Measurements from ENCODE around the gene PLAAT1.

Gene PLAAT1

DNA sequence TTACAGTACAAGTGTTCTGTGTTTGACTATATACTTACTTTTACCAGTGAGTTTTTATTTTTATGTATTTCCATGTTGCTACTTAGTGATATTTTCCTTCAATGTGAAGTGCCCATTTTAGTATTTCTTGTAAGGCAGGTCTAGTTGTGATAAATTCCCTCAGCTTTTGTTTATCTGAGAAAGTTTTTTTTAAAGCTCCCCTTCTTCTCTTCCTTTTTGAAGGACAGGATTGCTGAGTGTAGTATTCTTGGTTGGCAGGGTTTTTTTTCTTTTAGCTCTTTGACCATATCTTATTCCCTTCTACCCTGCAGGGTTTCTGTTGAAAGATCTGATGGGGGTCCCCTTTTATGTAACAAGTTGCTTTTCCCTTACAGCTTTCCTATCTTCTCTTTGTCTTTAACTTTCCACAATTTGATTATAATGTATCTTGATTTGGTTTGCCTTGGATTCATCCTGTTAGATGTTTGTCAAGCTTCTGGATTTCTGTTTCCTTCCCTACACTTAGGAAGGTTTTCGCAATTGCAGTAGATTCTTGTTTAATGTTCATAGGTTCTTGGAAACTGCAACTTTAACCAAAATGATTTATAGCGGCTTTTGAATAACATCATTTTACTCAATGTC, 7.9 kb downstream of the PLAAT1 start:
- Histone ChIP-seq H3K4me1 (no peaks in the 10 kb centered on the region), H4K20me1 (no peaks in the 10 kb centered on the region), H3K27ac (no peak overlapping the region), H3K27me3 (no peaks in the 10 kb centered on the region), H3K9me3 (peaks cover 38% of the 10 kb centered on the region), H3K4me2 (no peak overlapping the region), H3K9ac (no peak overlapping the region), H3K36me3 (no peaks in the 10 kb centered on the region), H3K4me3 (no peak overlapping the region)
- no peak for TF ChIP-seq Cebpa-rat (IDR thresholded peaks at IDR 0.05)

DNA sequence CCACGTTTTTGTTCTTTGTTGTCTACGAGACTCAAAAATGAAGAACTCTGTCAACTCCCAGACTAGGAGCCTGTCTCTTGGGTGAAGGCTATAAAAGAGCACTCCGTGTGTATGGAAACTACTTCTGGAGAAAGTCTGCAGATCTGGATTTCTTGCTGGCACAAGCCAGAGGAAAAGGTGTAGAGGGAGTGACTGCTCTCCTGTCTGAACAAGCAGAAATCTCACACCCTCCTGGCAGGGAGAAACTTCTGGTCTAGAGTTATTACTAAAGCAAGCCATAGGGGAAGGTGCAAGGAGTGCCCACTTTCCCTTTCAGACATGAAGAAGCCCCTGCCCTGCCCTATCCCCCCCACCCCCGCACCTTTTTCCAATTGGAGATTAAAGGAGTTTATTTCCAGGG, 9.5 kb downstream of the PLAAT1 start:
- H3K4me2 ChIP-seq, result no peak overlapping the region
- no peak overlapping the region for H3K27ac ChIP-seq
- H3K4me3 ChIP-seq, result no peak overlapping the region
- no peaks in the 10 kb centered on the region for H3K27me3 ChIP-seq
- H3K9me3 ChIP-seq, result peaks cover 38% of the 10 kb centered on the region
- no peak for TF ChIP-seq Cebpa-rat (IDR thresholded peaks at IDR 0.05)
- H3K4me1 ChIP-seq, result no peaks in the 10 kb centered on the region
- no peaks in the 10 kb centered on the region for H4K20me1 ChIP-seq
- no peaks in the 10 kb centered on the region for H3K36me3 ChIP-seq
- no peak overlapping the region for H3K9ac ChIP-seq

DNA sequence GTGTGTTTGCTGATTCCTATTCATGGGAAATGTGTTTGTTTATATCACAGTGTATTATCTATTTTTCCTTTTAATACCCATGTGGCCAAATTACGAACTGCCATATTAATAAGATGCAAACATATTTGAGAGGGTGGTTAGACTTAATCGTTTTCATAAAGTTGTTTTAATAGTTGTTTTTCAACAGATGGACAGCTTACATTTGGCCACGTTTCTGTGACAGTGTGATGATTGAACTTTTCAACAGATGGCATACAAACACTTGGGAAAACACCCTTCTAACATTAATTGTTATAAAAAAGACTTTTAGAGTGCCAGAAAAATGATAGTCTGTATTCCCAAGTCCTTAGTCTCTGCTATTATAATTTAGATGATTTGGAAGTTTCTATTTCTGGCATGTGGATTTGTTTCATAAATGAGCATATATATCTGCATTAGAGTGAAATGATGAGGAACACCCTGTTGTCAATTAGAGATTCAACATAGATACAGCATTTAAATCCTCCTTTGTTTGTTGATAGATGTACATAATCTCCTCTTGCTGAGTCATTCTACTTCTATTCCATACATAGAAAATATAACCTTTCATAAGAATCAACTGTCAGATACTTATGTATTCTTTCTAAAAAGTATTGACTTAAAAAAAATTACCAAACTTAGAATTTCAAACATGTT, 13.1 kb downstream of the PLAAT1 start:
- no peak for TF ChIP-seq Cebpa-rat (IDR thresholded peaks at IDR 0.05)
- peaks cover 16% of the 10 kb centered on the region for H3K9me3 ChIP-seq
- H3K27me3 ChIP-seq, result no peaks in the 10 kb centered on the region
- H3K36me3 ChIP-seq, result no peaks in the 10 kb centered on the region
- H3K4me2 ChIP-seq, result no peak overlapping the region
- no peak overlapping the region for H3K9ac ChIP-seq
- no peaks in the 10 kb centered on the region for H4K20me1 ChIP-seq
- no peak overlapping the region for H3K4me3 ChIP-seq
- no peaks in the 10 kb centered on the region for H3K4me1 ChIP-seq
- H3K27ac ChIP-seq, result no peak overlapping the region

DNA sequence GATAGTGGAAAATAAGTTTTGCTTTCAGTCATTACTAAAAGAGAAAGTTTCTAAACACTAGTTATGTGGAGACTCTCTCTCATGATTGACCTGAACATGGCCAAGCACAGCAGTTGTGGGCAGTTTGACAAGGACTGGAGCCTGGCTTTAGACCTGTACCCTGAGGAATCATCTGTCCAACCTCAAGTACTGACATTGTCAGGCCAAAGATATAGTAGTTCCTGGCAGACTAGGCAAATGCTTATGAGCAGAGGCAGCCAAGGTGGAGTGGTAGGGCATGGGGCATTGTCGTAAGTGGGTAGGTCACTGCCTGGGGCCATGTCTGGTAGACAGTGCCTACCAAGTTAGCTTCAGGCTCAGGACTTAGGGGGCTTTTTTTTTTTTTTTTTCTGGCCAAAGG, 20.9 kb downstream of the PLAAT1 start:
- TF ChIP-seq Cebpa-rat (IDR thresholded peaks at IDR 0.05), result no peak
- Histone ChIP-seq H3K4me1 (no peaks in the 10 kb centered on the region), H4K20me1 (no peaks in the 10 kb centered on the region), H3K27ac (no peak overlapping the region), H3K4me2 (no peak overlapping the region), H3K27me3 (no peaks in the 10 kb centered on the region), H3K4me3 (no peak overlapping the region), H3K9me3 (no peaks in the 10 kb centered on the region), H3K9ac (no peak overlapping the region), H3K36me3 (no peaks in the 10 kb centered on the region)

DNA sequence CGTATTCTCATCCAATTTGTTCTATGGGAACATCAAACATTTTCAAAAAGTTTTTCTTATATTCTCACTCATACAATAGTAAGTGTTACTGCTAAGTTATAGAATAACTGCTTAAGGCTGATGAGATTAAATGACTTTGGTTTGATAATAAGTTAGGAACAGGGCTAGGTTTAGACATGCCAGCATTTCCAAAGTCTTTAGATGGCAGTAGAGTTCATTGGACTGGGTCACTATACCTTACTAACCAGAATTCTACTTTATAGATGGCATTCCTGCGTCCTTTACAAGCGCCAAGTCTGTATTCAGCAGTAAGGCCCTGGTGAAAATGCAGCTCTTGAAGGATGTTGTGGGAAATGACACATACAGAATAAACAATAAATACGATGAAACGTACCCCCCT, 21.7 kb downstream of the PLAAT1 start:
- Histone ChIP-seq H3K4me2 (no peak overlapping the region), H3K36me3 (no peaks in the 10 kb centered on the region), H3K4me3 (no peak overlapping the region), H4K20me1 (no peaks in the 10 kb centered on the region), H3K27me3 (no peaks in the 10 kb centered on the region), H3K4me1 (no peaks in the 10 kb centered on the region), H3K9me3 (no peaks in the 10 kb centered on the region), H3K27ac (no peak overlapping the region), H3K9ac (no peak overlapping the region)
- no peak for TF ChIP-seq Cebpa-rat (IDR thresholded peaks at IDR 0.05)

DNA sequence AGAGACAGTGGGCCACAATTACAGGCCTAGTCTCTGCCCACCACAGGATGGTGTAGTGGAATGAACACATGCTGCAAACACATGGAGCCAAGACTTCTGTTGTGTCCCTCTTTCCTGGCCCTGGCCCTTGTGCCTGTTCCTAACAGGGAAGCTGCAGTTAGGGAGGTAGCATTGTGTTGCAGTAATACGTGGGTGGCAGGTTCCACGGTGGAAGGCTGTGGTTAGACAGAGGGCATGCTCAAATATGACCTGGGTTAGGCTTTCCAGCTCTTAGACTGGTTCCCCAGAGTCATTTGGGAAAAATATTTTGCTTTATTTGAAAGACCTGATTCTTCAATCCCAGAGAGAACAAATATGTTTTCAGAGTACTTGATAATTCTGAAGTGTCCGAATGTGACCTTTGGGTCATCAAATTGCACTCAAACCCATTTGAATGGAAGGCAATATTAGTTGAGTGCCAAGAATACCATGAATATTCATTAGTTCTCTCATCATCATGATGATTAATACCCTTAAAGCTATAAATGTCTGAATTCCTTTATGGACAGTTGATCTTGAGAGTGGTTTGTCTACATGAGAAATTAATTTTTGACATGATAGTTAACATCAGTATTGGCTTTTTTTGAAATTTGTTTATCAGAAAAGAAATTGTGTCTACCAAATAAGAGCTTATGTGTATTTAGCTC, 28.5 kb downstream of the PLAAT1 start:
- Histone ChIP-seq H3K4me2 (no peak overlapping the region), H4K20me1 (no peaks in the 10 kb centered on the region), H3K9me3 (no peaks in the 10 kb centered on the region), H3K27ac (no peak overlapping the region), H3K36me3 (no peaks in the 10 kb centered on the region), H3K4me3 (no peak overlapping the region), H3K27me3 (no peaks in the 10 kb centered on the region), H3K4me1 (no peaks in the 10 kb centered on the region), H3K9ac (no peak overlapping the region)
- no peak for TF ChIP-seq Cebpa-rat (IDR thresholded peaks at IDR 0.05)

DNA sequence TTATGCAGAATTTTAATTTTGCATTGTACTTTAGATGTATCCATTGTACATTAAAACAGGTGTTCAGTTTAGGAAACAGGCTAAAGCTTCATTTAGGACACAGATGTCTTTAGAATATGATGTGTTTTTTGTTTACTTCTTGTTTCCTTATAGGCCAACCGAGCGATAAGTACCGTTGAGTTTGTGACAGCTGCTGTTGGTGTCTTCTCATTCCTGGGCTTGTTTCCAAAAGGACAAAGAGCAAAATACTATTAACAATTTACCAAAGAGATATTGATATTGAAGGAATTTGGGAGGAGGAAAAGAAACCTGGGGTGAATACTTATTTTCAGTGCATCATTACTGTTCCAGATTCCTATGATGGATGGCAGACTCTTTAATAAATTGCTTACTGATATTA, 29.4 kb downstream of the PLAAT1 start:
- Histone ChIP-seq H3K4me2 (no peak overlapping the region), H3K9me3 (no peaks in the 10 kb centered on the region), H3K27me3 (no peaks in the 10 kb centered on the region), H3K27ac (no peak overlapping the region), H3K4me1 (no peaks in the 10 kb centered on the region), H3K4me3 (no peak overlapping the region), H4K20me1 (no peaks in the 10 kb centered on the region), H3K36me3 (no peaks in the 10 kb centered on the region), H3K9ac (no peak overlapping the region)
- TF ChIP-seq Cebpa-rat (IDR thresholded peaks at IDR 0.05), result no peak

DNA sequence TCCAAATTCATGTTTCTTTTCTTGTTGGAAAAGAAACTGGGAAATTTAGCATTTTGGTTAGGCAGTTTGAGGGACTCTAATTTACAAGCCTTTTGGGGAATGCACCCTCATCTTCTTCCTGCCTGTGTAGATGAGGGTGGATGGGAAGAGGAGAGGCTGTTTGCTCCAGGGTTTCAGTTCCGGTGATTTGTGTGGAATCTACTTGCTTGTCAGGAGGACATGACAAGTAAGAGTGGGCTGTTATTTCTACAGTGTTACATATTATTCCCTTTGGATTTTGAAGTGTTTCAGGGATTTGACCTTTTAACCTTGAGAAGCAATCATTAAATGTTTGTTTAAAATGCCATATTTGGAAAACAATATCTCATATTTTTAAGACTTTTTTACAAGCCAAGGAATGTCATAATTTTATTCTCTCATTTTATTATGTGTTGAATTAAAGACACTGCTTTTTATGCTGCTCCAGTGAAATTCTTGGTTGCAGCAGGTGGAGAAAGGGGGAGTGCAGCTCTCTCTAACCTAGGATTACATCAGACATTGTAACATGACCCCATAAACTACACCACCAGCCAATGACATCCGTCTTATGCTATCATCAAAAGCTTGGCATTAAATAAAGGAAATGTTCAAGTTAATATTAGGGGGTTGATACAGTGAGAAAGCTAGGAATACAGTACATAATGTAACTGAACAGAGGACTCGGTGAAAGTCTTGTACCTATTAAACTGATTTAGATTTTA, 30.2 kb downstream of the PLAAT1 start:
- Histone ChIP-seq H3K27ac (no peak overlapping the region), H3K9me3 (no peaks in the 10 kb centered on the region), H3K27me3 (no peaks in the 10 kb centered on the region)

DNA sequence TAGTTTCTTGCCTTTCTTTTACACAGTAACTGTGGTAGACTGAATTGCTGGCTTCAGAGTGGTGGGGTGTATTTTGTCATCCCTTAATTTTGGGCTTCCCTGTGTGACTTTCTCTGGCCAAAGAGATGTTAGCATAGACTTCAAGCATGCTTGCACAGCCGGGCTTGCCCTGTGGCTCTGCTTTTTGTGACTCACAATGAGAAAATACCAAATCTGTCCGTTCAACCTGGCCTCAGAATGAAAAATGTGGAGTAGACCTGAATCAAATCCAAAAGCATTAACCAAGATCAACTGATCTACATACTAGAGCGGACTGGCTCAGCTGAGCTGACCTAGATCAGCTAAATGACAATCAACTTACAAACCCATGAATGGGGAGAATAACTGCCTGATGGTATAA, 51.4 kb downstream of the PLAAT1 start:
- no peak overlapping the region for H3K4me2 ChIP-seq
- no peaks in the 10 kb centered on the region for H3K4me1 ChIP-seq
- H3K27me3 ChIP-seq, result no peaks in the 10 kb centered on the region
- H4K20me1 ChIP-seq, result no peaks in the 10 kb centered on the region
- H3K36me3 ChIP-seq, result no peaks in the 10 kb centered on the region
- no peak overlapping the region for H3K27ac ChIP-seq
- no peak overlapping the region for H3K4me3 ChIP-seq
- peaks cover 24% of the 10 kb centered on the region for H3K9me3 ChIP-seq
- no peak overlapping the region for H3K9ac ChIP-seq
- no peak for TF ChIP-seq Cebpa-rat (IDR thresholded peaks at IDR 0.05)

More for the DNA sequence above, 30.2 kb downstream of the PLAAT1 start:
- H4K20me1 ChIP-seq, result no peaks in the 10 kb centered on the region
- H3K4me1 ChIP-seq, result no peaks in the 10 kb centered on the region
- no peak for TF ChIP-seq Cebpa-rat (IDR thresholded peaks at IDR 0.05)
- H3K4me2 ChIP-seq, result no peak overlapping the region
- no peak overlapping the region for H3K4me3 ChIP-seq
- no peak overlapping the region for H3K9ac ChIP-seq
- H3K36me3 ChIP-seq, result no peaks in the 10 kb centered on the region

DNA sequence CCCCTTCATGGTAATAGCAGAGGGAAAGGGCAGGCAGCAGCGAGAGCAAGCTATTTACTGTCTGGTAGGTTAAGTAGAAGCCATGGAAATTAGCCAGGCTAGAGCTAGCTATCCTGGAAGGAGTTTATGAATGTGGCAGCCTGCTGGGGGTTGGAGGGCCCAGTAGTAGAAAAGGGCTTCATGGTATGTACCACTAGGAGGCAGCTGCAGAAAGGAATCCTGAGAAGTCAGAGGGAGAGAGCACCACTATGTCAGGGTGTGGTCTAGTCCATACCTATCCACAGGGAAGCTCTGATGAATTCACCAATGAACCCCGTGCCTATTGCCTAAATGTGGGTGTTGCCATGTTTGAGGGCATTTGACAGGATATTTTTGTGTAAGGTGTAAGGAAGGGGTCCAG, 55.0 kb downstream of the PLAAT1 start:
- H3K9ac ChIP-seq, result no peak overlapping the region

More for the DNA sequence above, 55.0 kb downstream of the PLAAT1 start:
- no peak overlapping the region for H3K4me2 ChIP-seq
- no peak overlapping the region for H3K27ac ChIP-seq
- no peaks in the 10 kb centered on the region for H3K36me3 ChIP-seq
- no peak for TF ChIP-seq Cebpa-rat (IDR thresholded peaks at IDR 0.05)
- no peaks in the 10 kb centered on the region for H3K27me3 ChIP-seq
- H3K9me3 ChIP-seq, result peaks cover 23% of the 10 kb centered on the region
- no peak overlapping the region for H3K4me3 ChIP-seq
- no peaks in the 10 kb centered on the region for H3K4me1 ChIP-seq
- no peaks in the 10 kb centered on the region for H4K20me1 ChIP-seq
